Activated CD4-positive, alpha-beta memory T cell treated with anti-CD3 and anti-CD28 coated beads for 36 hours (primary cell): ENCODE data around the gene SUSD3. TPM values are rescaled to one million over a fixed set of nuclear protein-coding genes. Genes with fewer than 3 reads are reported as not detected.
"Not testable (repeated sequence)": the region's sequence is repeated elsewhere in the genome, so short reads cannot be mapped to it uniquely, and the experiment has no call there.

Experiments
- CTCF ChIA-PET: fragments of 350-600 bp; sonication (Branson Sonifier 250); formaldehyde crosslinking; loops from one replicate; lab custom pipeline; 2021; ENCODE audit warnings: antibody characterized with exemption, inconsistent platforms; lab: Charles Lee
- POLR2A ChIA-PET: fragments of 350-600 bp; sonication (Branson Sonifier 250); formaldehyde crosslinking; loops from one replicate; lab custom pipeline; 2021; ENCODE audit warnings: antibody characterized with exemption; lab: Charles Lee
- DNase-seq: peaks from one replicate; pipeline ENCODE4 v3.0.0-alpha.2; 2020
- H3K27ac Mint-ChIP-seq: one replicate; pipeline ENCODE4 v1.8.0; 2021; ENCODE audit warnings: mixed read lengths
- H3K27me3 Mint-ChIP-seq: one replicate; pipeline ENCODE4 v1.8.0; 2021; ENCODE audit warnings: mixed read lengths
- H3K36me3 Mint-ChIP-seq: one replicate; pipeline ENCODE4 v1.8.0; 2021; ENCODE audit warnings: mixed read lengths
- H3K4me1 Mint-ChIP-seq: one replicate; pipeline ENCODE4 v1.8.0; 2021; ENCODE audit warnings: low read depth, mixed read lengths
- H3K4me3 Mint-ChIP-seq: one replicate; pipeline ENCODE4 v1.8.0; 2021; ENCODE audit warnings: mild to moderate bottlenecking, mixed read lengths
- H3K9me3 Mint-ChIP-seq: one replicate; pipeline ENCODE4 v1.8.0; 2021; ENCODE audit warnings: mixed read lengths
- intact Hi-C: fragments of 100-400 bp; cut with micrococcal nuclease; formaldehyde crosslinking; loops from one replicate; pipeline ENCODE4 v1.15.1; 2023
- total RNA-seq, 2 experiments: library from RNA; stranded (reverse); gene quantifications; one replicate each; pipeline ENCODE4 v1.2.3, GENCODE V29; 2021

The SUSD3 gene
- total RNA-seq, 2 experiments from 2014 or later: 67.0 to 72.8 TPM

GRCh38 chr9:93115486-93116071 lies 57.1 kb downstream of the SUSD3 start:
- ChIA-PET POLR2A (no interaction called here), CTCF (interaction anchor here (0.6 kb wide), 1 partner anchor 187 kb away, joined by 3 read pairs; no protein-coding TSS in a partner anchor)
- Mint-ChIP-seq H3K4me1 (peaks cover 15% of the 10 kb centered on the region), H3K4me3 (no peak overlapping the region), H3K9me3 (no peaks in the 10 kb centered on the region), H3K36me3 (peaks cover 11% of the 10 kb centered on the region), H3K27ac (no peak overlapping the region), H3K27me3 (no peaks in the 10 kb centered on the region)
- no peak for DNase-seq
- intact Hi-C loops: no loop called here

GRCh38 chr9:93116072-93116961 lies 57.8 kb downstream of the SUSD3 start:
- Mint-ChIP-seq H3K27ac (no peak overlapping the region), H3K4me1 (peaks cover 14% of the 10 kb centered on the region), H3K4me3 (no peak overlapping the region), H3K27me3 (no peaks in the 10 kb centered on the region), H3K36me3 (peaks cover 9% of the 10 kb centered on the region), H3K9me3 (no peaks in the 10 kb centered on the region)
- intact Hi-C loops: no loop called here
- POLR2A ChIA-PET: no interaction called here
- DNase-seq: no peak
- CTCF ChIA-PET: no interaction called here

- H3K4me3 Mint-ChIP-seq, POLR2A ChIA-PET, intact Hi-C loops, H3K27me3 Mint-ChIP-seq, DNase-seq, H3K27ac Mint-ChIP-seq, H3K9me3 Mint-ChIP-seq: not testable (repeated sequence)
- CTCF ChIA-PET: interaction anchor here (0.6 to 3.8 kb wide), 4 partner anchors 9 to 309 kb away, joined by 3 to 34 read pairs (median 4); no protein-coding TSS in a partner anchor
- H3K4me1 Mint-ChIP-seq: peaks cover 14% of the 10 kb centered on the region
- H3K36me3 Mint-ChIP-seq: peaks cover 13% of the 10 kb centered on the region
Observed at GRCh38 chr9:93117521-93117920, 59.0 kb downstream of the SUSD3 start.

GRCh38 chr9:93117924-93118862 lies 59.7 kb downstream of the SUSD3 start:
- Mint-ChIP-seq H3K27ac (no peak overlapping the region), H3K36me3 (peaks cover 11% of the 10 kb centered on the region), H3K4me3 (no peak overlapping the region), H3K4me1 (peaks cover 14% of the 10 kb centered on the region), H3K9me3 (no peaks in the 10 kb centered on the region), H3K27me3 (no peaks in the 10 kb centered on the region)
- ChIA-PET CTCF (interaction anchor here (0.7 to 3.8 kb wide), 6 partner anchors 9 to 186 kb away, joined by 3 to 34 read pairs (median 4); no protein-coding TSS in a partner anchor), POLR2A (interaction anchor here (1.1 to 3.1 kb wide), 3 partner anchors 12 to 16 kb away, joined by 3 to 16 read pairs (median 8); partner anchors contain the start of gene NINJ1)
- no peak for DNase-seq
- intact Hi-C loops: no loop called here

- DNase-seq: no peak
- Mint-ChIP-seq H3K27ac (peak overlapping the region; percentile 75), H3K4me1 (peaks cover 14% of the 10 kb centered on the region), H3K27me3 (no peaks in the 10 kb centered on the region), H3K4me3 (no peak overlapping the region), H3K36me3 (peaks cover 16% of the 10 kb centered on the region), H3K9me3 (no peaks in the 10 kb centered on the region)
- intact Hi-C loops: no loop called here
- CTCF ChIA-PET: interaction anchor here (1.0 to 3.8 kb wide), 5 partner anchors 10 to 185 kb away, joined by 3 to 34 read pairs (median 5); no protein-coding TSS in a partner anchor
- POLR2A ChIA-PET: interaction anchor here (1.1 to 3.1 kb wide), 4 partner anchors 11 to 60 kb away, joined by 3 to 16 read pairs (median 6); partner anchors contain the start of gene NINJ1
Observed at GRCh38 chr9:93118863-93119702, 60.6 kb downstream of the SUSD3 start.

- ChIA-PET CTCF (interaction anchor here (0.6 to 3.8 kb wide), 5 partner anchors 11 to 184 kb away, joined by 3 to 34 read pairs (median 5); no protein-coding TSS in a partner anchor), POLR2A (interaction anchor here (1.2 to 3.1 kb wide), 3 partner anchors 10 to 60 kb away, joined by 3 to 16 read pairs (median 8); partner anchors contain the start of gene NINJ1)
- peaks cover 14% of the 10 kb centered on the region for H3K4me1 Mint-ChIP-seq
- H3K4me3 Mint-ChIP-seq: peak overlapping the region; percentile 35
- DNase-seq: no peak
- H3K27me3 Mint-ChIP-seq: no peaks in the 10 kb centered on the region
- intact Hi-C loops: no loop called here
- H3K36me3 Mint-ChIP-seq: peaks cover 18% of the 10 kb centered on the region
- no peaks in the 10 kb centered on the region for H3K9me3 Mint-ChIP-seq
- peak overlapping the region; percentile 75 for H3K27ac Mint-ChIP-seq
Observed at GRCh38 chr9:93119703-93119952, 61.1 kb downstream of the SUSD3 start.

- Mint-ChIP-seq H3K4me1 (peaks cover 10% of the 10 kb centered on the region), H3K27ac (peak overlapping the region; percentile 75), H3K9me3 (no peaks in the 10 kb centered on the region), H3K4me3 (peak overlapping the region; percentile 35), H3K27me3 (no peaks in the 10 kb centered on the region), H3K36me3 (peaks cover 24% of the 10 kb centered on the region)
- CTCF ChIA-PET: interaction anchor here (0.6 to 3.8 kb wide), 4 partner anchors 11 to 139 kb away, joined by 3 to 34 read pairs (median 6); no protein-coding TSS in a partner anchor
- POLR2A ChIA-PET: interaction anchor here (0.6 to 3.1 kb wide), 5 partner anchors 10 to 61 kb away, joined by 3 to 16 read pairs (median 3); partner anchors contain the start of gene NINJ1
- DNase-seq: peak; percentile 64
- intact Hi-C loops: no loop called here
Observed at GRCh38 chr9:93119953-93120845, 61.7 kb downstream of the SUSD3 start.

- ChIA-PET CTCF (interaction anchor here (1.5 to 3.8 kb wide), 2 partner anchors 12 to 117 kb away, joined by 5 to 34 read pairs; no protein-coding TSS in a partner anchor), POLR2A (interaction anchor here (1.0 to 3.1 kb wide), 2 partner anchors 9 to 13 kb away, joined by 3 to 16 read pairs; no protein-coding TSS in a partner anchor)
- DNase-seq: no peak
- Mint-ChIP-seq H3K4me1 (peaks cover 12% of the 10 kb centered on the region), H3K27me3 (no peaks in the 10 kb centered on the region), H3K27ac (no peak overlapping the region), H3K4me3 (no peak overlapping the region), H3K36me3 (peaks cover 26% of the 10 kb centered on the region), H3K9me3 (no peaks in the 10 kb centered on the region)
- intact Hi-C loops: no loop called here
Observed at GRCh38 chr9:93120846-93121315, 62.4 kb downstream of the SUSD3 start.

- CTCF ChIA-PET: no interaction called here
- POLR2A ChIA-PET: no interaction called here
- DNase-seq: no peak
- Mint-ChIP-seq H3K4me1 (peaks cover 19% of the 10 kb centered on the region), H3K36me3 (peaks cover 28% of the 10 kb centered on the region), H3K4me3 (no peak overlapping the region), H3K9me3 (no peaks in the 10 kb centered on the region), H3K27me3 (no peaks in the 10 kb centered on the region), H3K27ac (no peak overlapping the region)
- intact Hi-C loops: no loop called here
Observed at GRCh38 chr9:93121316-93122241, 63.1 kb downstream of the SUSD3 start.
